SW480 (cell line): ENCODE results near the gene COL4A2.
"Not testable (repeated sequence)": the region's sequence is repeated elsewhere in the genome, so short reads cannot be mapped to it uniquely, and the experiment has no call there.

Experiments
- DNase-seq: peaks from one replicate; pipeline ENCODE4 v3.0.0-alpha.2; 2016; ENCODE audit warnings: low spot score

COL4A2 gene

DNA sequence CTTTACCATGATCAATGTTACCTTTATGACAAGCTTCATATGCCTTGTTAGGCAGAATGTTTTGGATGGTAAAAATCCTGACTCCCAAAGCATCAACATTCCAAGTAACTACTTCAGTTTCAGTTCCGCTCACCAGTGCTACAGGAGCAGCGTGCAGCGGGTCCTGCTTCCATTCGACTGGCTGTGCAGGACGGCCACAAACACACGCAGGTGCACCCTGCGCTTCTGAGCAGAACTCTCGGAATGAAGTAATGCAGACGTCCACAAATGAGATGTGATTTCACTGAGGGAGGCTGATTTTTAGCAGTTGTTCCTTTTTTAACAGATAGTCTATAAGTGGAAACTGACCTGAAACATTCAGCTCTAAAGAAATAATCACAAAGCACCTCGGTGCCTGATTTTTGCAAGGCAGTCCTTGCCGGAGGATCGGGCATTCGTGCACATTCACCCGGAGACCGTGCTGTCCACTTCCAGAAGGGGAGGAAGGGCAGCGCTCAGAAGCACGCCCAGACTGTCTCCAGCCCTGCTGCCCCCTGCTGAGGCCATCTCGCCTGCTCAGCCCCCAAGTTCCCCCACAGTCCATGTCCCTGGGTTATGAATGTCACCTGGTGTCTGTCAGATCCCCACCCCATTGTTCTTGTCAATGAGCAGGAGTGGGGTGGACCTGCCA lies 168.6 kb downstream of the COL4A2 start:
- no peak for DNase-seq

- DNase-seq = no peak
These were observed 169.1 kb downstream of the COL4A2 start for GRCh38 chr13:110476220-110476617.

- no peak for DNase-seq
These were observed 170.7 kb downstream of the COL4A2 start for GRCh38 chr13:110477706-110478245.

GRCh38 chr13:110478405-110479214 lies 171.5 kb downstream of the COL4A2 start:
- DNase-seq = no peak

GRCh38 chr13:110479215-110479545 lies 172.1 kb downstream of the COL4A2 start:
- no peak for DNase-seq

DNA sequence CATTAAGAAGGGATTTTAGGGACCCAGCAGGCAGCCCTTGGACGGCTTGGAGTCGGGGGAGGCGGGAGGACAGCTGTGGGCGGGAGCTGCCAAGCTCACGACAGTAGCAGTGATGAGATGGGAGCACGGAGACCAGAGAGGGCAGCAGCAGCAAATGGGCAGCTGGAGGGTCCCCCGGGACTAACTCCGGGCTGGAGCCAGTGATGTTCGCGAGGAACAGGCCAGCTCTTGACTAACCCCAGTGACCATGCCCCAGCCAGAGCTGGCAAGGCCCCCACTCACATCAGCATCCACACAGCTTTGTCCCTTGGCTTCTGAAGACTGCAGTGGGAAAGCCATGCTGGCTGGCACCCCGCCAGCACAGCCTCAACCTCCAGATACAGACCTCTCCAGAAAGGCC lies 172.6 kb downstream of the COL4A2 start:
- DNase-seq = no peak

GRCh38 chr13:110480161-110480560 lies 173.1 kb downstream of the COL4A2 start:
- no peak for DNase-seq

DNA sequence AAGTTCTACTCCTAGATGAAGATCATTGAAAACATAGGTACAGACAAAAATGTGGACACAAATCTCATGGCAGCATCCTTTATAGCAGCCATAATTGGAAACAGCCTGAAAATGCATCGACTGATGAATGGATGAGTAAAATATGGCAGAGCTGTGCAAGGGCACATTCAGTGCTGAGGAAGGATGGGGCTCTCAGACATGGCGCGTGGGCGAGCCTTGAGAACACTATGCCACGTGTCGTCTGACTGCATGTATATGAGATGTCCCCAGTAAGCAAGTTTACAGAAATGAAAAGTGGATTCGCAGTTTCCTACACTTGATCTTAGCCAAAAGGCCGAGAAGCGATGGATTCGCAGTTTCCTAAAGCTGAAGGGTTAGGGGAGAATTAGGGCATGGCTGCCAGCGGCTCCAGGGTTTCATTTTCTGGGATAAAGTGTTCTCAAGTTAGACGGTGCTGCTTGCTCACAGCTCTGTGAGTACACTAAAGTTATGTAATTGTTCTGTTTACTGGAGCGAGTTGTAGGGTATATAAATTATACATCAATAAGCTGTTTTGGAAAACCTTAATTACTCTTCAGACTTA lies 176.4 kb downstream of the COL4A2 start:
- DNase-seq = no peak

DNA sequence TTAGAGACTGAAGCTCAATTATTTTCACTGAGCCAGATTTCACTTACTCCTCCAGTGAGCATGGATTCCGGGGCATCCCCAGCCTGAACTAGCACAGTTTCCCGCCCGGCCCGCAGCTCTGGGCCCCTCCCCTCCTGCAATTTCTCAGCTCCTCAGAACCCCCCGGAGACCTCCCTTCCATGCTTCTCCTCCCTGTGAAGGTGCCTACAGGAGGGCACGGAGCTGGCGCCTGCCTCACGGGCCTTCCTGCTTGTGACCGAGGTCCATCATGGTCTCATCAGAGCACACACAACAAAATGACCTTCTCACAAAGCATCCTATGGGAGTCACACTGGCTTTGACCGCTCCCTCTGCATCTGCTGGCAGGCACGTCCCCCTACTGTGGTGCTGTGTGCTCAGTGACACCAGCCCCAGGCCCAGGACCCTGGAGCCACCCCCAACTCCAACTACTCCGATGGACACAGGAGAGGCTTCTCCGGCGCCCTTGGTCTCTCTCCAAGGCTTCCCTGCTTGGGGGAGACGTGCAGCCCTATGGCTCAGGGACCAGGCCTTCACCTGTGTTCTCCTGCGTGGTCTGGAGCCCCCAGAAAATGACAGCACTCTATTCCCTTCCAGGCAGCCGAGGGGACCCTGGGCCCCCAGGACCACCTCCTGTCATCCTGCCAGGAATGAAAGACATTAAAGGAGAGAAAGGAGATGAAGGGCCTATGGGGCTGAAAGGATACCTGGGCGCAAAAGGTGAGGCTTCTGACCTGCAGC lies 177.4 kb downstream of the COL4A2 start:
- no peak for DNase-seq

GRCh38 chr13:110485604-110486003 lies 178.5 kb downstream of the COL4A2 start:
- peak; percentile 87 for DNase-seq

DNA sequence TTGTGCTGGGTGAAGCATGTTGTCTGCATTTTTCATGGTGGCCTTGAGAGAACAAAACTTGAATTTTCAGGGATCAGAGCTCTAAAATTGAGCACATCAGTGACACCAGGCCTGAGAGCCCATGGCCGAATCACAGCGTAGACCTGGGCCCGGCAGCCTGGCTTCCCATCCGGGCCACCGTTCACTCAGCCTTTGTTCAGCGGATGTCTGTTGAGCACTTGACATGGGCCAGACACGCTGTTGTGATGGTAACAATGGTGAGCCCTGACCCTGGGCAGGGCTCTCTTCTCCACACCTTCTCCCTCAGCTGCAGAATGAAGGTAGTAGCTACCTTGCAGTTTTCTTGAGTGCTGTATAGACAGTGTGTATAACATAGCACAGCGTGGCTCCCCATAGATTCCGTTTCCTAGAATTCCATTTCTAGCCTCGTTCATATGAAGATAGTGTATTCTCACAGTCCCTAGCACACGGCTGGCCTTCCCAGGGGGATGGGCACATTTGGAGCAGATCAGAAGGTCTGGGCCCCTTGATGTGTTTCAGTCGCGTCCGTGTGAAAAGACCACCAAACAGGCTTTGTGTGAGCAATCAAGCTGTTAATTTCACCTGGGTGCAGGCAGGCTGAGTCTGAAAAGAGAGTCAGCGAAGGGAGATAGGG lies 179.1 kb downstream of the COL4A2 start:
- DNase-seq = no peak

DNA sequence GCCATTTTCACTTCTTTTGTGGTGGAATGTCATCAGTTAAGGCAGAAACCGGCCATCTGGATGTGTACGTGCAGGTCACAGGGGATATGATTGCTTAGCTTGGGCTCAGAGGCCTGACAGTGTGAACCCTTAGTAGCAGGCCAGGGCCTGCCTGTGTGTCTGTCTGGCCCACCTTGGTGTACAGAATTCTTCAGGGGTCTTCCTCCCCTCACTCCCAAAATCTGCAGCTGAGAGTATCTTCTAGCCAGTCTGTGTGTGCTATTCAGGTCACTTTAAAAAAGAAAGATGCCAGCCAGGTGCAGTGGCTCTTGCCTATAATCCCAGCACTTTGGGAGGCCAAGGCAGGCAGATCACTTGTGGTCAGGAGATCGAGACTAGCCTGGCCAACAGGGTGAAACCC lies 179.8 kb downstream of the COL4A2 start:
- DNase-seq = not testable (repeated sequence)

DNA sequence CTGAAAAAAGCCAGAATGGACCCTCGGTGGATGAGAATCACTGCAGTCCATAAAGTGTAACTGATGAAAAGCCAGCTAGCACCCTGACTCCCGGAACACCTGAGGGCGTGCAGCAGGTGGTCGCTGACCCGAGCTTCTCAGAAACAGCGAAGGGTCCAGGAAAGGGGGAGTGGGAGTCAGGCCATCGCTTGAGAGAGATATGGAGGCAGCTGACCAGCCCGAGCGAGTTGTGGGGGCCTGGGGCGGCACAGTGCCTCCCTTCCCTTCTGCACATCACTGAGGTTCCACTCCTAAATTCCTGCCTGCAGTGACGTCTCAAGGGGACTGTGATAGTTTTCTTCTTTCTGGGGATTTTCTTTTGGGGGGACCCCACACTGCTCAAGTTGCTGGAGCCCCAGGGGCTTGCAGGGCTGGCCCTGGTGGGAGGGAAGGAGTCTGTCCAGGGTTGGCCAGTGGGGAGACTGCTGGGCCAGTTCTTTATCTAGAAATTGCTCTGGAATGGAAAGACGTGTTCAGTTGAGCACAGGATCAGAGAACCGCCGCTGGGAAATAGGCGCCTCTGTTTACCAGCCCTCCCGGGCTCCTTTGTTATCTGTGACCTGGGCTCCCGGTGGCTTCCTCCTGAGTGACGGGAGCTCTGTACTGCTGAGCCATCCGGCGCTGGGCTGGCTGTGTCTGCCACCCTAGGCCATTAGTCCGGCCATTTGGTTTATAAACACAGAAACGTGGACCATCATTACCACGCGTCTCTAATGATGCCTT lies 183.1 kb downstream of the COL4A2 start:
- DNase-seq = no peak

- no peak for DNase-seq
These were observed 185.0 kb downstream of the COL4A2 start for GRCh38 chr13:110491869-110492678.

- DNase-seq = no peak
These were observed 185.9 kb downstream of the COL4A2 start for GRCh38 chr13:110492679-110493593.

- DNase-seq = no peak
These were observed 186.5 kb downstream of the COL4A2 start for GRCh38 chr13:110493613-110494012.

DNA sequence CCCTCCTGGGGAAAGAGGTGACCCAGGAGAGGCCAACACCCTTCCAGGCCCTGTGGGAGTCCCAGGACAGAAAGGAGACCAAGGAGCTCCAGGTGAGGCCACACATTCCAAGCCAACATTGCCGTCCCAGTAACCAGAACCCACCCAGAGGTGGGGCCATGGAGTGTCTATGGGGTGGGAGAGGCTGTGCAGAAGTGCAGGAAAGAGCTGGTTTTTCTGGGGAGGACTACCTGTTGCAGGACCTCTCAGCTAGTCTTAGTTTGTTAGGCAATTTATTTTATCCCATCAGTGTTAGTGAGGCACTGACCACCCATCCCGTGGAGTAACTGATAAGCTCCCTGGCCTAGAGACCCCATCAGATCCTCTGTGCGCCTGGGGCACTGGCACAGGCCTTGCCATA lies 188.3 kb downstream of the COL4A2 start:
- no peak for DNase-seq

DNA sequence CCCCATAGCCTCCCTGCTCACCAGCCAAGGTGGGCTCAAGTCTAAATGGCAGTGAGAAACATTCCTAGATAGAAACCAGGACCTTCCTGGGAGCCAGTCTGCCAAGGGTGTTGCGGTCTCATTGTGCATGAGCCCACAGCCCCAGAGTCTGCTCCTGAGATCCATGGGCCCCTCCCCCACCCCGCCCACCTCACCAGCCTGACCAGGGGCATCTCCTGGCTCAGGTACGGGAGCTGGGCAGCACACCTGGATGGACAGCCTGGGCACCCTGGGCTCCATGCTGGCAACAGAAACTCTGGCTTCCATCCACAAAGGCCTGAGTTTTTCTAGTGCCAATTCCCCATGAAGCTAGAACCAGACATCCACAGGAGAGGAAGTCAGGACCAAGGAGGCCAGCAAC lies 188.8 kb downstream of the COL4A2 start:
- no peak for DNase-seq

- no peak for DNase-seq
These were observed 189.2 kb downstream of the COL4A2 start for GRCh38 chr13:110496281-110496680.
